ENCODE data around the gene OR2A7. TPM values are rescaled to one million over a fixed set of nuclear protein-coding genes. Genes with fewer than 3 reads are reported as not detected.
"Not testable (repeated sequence)": the region's sequence is repeated elsewhere in the genome, so short reads cannot be mapped to it uniquely, and the experiment has no call there.

Gene OR2A7
- total RNA-seq, 1 experiment from 2014 or later: 0.69 TPM

GRCh38 chr7:144223675-144224074 lies 40.9 kb downstream of the OR2A7 start:
- H3K9me2 ChIP-seq (replicated peaks; ENCODE audit: low read length); H3K9me3 ChIP-seq (ENCODE audit: low read length); BruUV-seq (replicated peaks); CTCF ChIA-PET; H3K36me3 ChIP-seq (ENCODE audit: low read depth, low read length); DNase-seq; H3K4me1 ChIP-seq (ENCODE audit: insufficient read depth, low read length); H3K79me2 ChIP-seq (ENCODE audit: low read length); H3K4me3 ChIP-seq (ENCODE audit: low read length); H3K4me2 ChIP-seq (ENCODE audit: low read length); H3K27ac ChIP-seq (ENCODE audit: low read length); H4K20me1 ChIP-seq (ENCODE audit: low read length); intact Hi-C loops (cut with micrococcal nuclease); H3K9ac ChIP-seq (ENCODE audit: low read length); H3K27me3 ChIP-seq (ENCODE audit: low read length); H2AFZ ChIP-seq (ENCODE audit: low read length); ATAC-seq; H3F3A ChIP-seq (ENCODE audit: low read length, unreplicated experiment); POLR2A ChIA-PET (ENCODE audit: unreplicated experiment): not testable (repeated sequence)

- H3K9me3 ChIP-seq (ENCODE audit: low read length); intact Hi-C loops (cut with micrococcal nuclease); H3K4me1 ChIP-seq (ENCODE audit: insufficient read depth, low read length); H3K4me2 ChIP-seq (ENCODE audit: low read length); H3K9me2 ChIP-seq (replicated peaks; ENCODE audit: low read length); H4K20me1 ChIP-seq (ENCODE audit: low read length); CTCF ChIA-PET; H3K4me3 ChIP-seq (ENCODE audit: low read length); H3K9ac ChIP-seq (ENCODE audit: low read length); H3K27me3 ChIP-seq (ENCODE audit: low read length); H3F3A ChIP-seq (ENCODE audit: low read length, unreplicated experiment); H3K36me3 ChIP-seq (ENCODE audit: low read depth, low read length); H3K79me2 ChIP-seq (ENCODE audit: low read length); BruUV-seq (replicated peaks); DNase-seq; H2AFZ ChIP-seq (ENCODE audit: low read length); H3K27ac ChIP-seq (ENCODE audit: low read length); POLR2A ChIA-PET (ENCODE audit: unreplicated experiment): not testable (repeated sequence)
- peak; percentile 75 for ATAC-seq
These were observed 44.1 kb downstream of the OR2A7 start for GRCh38 chr7:144220531-144220930.

- H3K9me3 ChIP-seq (ENCODE audit: low read length); H3K27ac ChIP-seq (ENCODE audit: low read length); H2AFZ ChIP-seq (ENCODE audit: low read length); BruUV-seq (replicated peaks); H3K4me3 ChIP-seq (ENCODE audit: low read length); POLR2A ChIA-PET (ENCODE audit: unreplicated experiment); DNase-seq; H3F3A ChIP-seq (ENCODE audit: low read length, unreplicated experiment); H3K9ac ChIP-seq (ENCODE audit: low read length); H3K79me2 ChIP-seq (ENCODE audit: low read length); H3K9me2 ChIP-seq (replicated peaks; ENCODE audit: low read length); H3K4me1 ChIP-seq (ENCODE audit: insufficient read depth, low read length); H4K20me1 ChIP-seq (ENCODE audit: low read length); H3K27me3 ChIP-seq (ENCODE audit: low read length); H3K36me3 ChIP-seq (ENCODE audit: low read depth, low read length); intact Hi-C loops (cut with micrococcal nuclease); H3K4me2 ChIP-seq (ENCODE audit: low read length); CTCF ChIA-PET: not testable (repeated sequence)
- peak; percentile 64 for ATAC-seq
These were observed 45.4 kb downstream of the OR2A7 start for GRCh38 chr7:144219149-144219548.

- CTCF ChIA-PET; POLR2A ChIA-PET (ENCODE audit: unreplicated experiment); H3K27ac ChIP-seq (ENCODE audit: low read length); intact Hi-C loops (cut with micrococcal nuclease); H3K9ac ChIP-seq (ENCODE audit: low read length); BruUV-seq (replicated peaks); H3K4me2 ChIP-seq (ENCODE audit: low read length); H3F3A ChIP-seq (ENCODE audit: low read length, unreplicated experiment); H2AFZ ChIP-seq (ENCODE audit: low read length); H4K20me1 ChIP-seq (ENCODE audit: low read length); H3K9me2 ChIP-seq (replicated peaks; ENCODE audit: low read length); H3K4me1 ChIP-seq (ENCODE audit: insufficient read depth, low read length); H3K79me2 ChIP-seq (ENCODE audit: low read length); H3K4me3 ChIP-seq (ENCODE audit: low read length); H3K36me3 ChIP-seq (ENCODE audit: low read depth, low read length); DNase-seq; H3K27me3 ChIP-seq (ENCODE audit: low read length); H3K9me3 ChIP-seq (ENCODE audit: low read length): not testable (repeated sequence)
- peak; percentile 7; the same call in 1 of the 2 replicates for ATAC-seq
These were observed 46.0 kb downstream of the OR2A7 start for GRCh38 chr7:144218581-144218980.

DNA sequence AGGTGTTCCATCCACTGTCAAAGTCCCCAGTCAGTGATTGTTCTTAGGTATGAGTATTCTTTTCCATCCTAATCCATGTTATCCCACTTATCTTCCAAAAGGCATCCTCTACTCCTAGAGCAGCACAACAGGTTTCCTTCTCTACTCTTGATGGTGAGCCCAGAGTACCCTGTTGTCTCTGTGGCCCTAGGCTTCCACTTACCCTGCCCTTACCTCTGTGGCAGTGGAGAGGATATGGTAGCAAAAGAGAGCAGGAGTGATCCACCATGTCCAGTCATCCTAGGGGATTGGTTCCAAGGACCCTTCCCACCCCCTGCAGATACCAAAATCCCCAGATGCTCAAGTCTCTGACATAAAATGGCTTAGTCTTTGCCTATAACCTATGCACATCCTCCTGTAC lies 47.4 kb downstream of the OR2A7 start:
- H3K36me3 ChIP-seq (ENCODE audit: low read depth, low read length); intact Hi-C loops (cut with micrococcal nuclease); H4K20me1 ChIP-seq (ENCODE audit: low read length); ATAC-seq; H3K4me2 ChIP-seq (ENCODE audit: low read length); H3F3A ChIP-seq (ENCODE audit: low read length, unreplicated experiment); POLR2A ChIA-PET (ENCODE audit: unreplicated experiment); H3K4me1 ChIP-seq (ENCODE audit: insufficient read depth, low read length); H3K9me2 ChIP-seq (replicated peaks; ENCODE audit: low read length); H3K27ac ChIP-seq (ENCODE audit: low read length); H3K4me3 ChIP-seq (ENCODE audit: low read length); DNase-seq; H3K9me3 ChIP-seq (ENCODE audit: low read length); BruUV-seq (replicated peaks); H3K79me2 ChIP-seq (ENCODE audit: low read length); H3K9ac ChIP-seq (ENCODE audit: low read length); H3K27me3 ChIP-seq (ENCODE audit: low read length); CTCF ChIA-PET; H2AFZ ChIP-seq (ENCODE audit: low read length): not testable (repeated sequence)

Other genes with a start within 250 kb of the OR2A7 start
- not detected in 2 replicates for gene OR2A5, start 215.8 kb downstream of the OR2A7 start, total RNA-seq (2014; rRNA removed)
- gene OR2A25, start 195.0 kb downstream of the OR2A7 start, total RNA-seq (2014; rRNA removed): not detected in 2 replicates
- gene OR2A12, start 178.5 kb downstream of the OR2A7 start, total RNA-seq (2014; rRNA removed): not detected in 2 replicates
- gene OR2A2, start 155.2 kb downstream of the OR2A7 start, total RNA-seq (2014; rRNA removed): not detected in 2 replicates
- gene OR2A14, start 141.6 kb downstream of the OR2A7 start, total RNA-seq (2014; rRNA removed): not detected in 2 replicates
- 1.4 and 1.6 TPM in 2 replicates for gene CTAGE4, start 81.3 kb downstream of the OR2A7 start, total RNA-seq (2014; rRNA removed)
- gene ARHGEF35, start 69.0 kb downstream of the OR2A7 start, total RNA-seq (2014; rRNA removed): 10.8 TPM in 2 replicates
- gene OR2A42, start 25.2 kb downstream of the OR2A7 start, total RNA-seq (2014; rRNA removed): 0.40 TPM in 1 of 2 replicates, not detected in the other
- 0.69 and 1.2 TPM in 2 replicates for gene CTAGE8, start 4.5 kb upstream of the OR2A7 start, total RNA-seq (2014; rRNA removed)
- 0.40 TPM in 1 of 2 replicates, not detected in the other for gene OR2A1, start 47.6 kb upstream of the OR2A7 start, total RNA-seq (2014; rRNA removed)
- gene ARHGEF5, start 90.6 kb upstream of the OR2A7 start, total RNA-seq (2014; rRNA removed): 15.5 and 17.7 TPM in 2 replicates
- gene NOBOX, start 138.9 kb upstream of the OR2A7 start, total RNA-seq (2014; rRNA removed): not detected in 2 replicates

Measured in PC-3 (cell line).